ENCODE results near the gene TMEM127.
"Not testable (repeated sequence)": the region's sequence is repeated elsewhere in the genome, so short reads cannot be mapped to it uniquely, and the experiment has no call there.

Gene TMEM127

GRCh38 chr2:96241900-96242611 is 23.7 kb downstream of the TMEM127 start:
- DNase-seq (ENCODE audit: low read depth in 1 of 2, low spot score in 1 of 2), result peak in 1 of 2 donors; percentile 40

- DNase-seq (ENCODE audit: low read depth in 1 of 2, low spot score in 1 of 2), result no peak
These were observed 24.6 kb downstream of the TMEM127 start for GRCh38 chr2:96241227-96241626.

- no peak for DNase-seq (ENCODE audit: low read depth in 1 of 2, low spot score in 1 of 2)
These were observed 25.3 kb downstream of the TMEM127 start for GRCh38 chr2:96240341-96241038.

GRCh38 chr2:96239745-96240264 is 26.0 kb downstream of the TMEM127 start:
- DNase-seq (ENCODE audit: low read depth in 1 of 2, low spot score in 1 of 2), result no peak

- DNase-seq (ENCODE audit: low read depth in 1 of 2, low spot score in 1 of 2), result no peak
These were observed 26.7 kb downstream of the TMEM127 start for GRCh38 chr2:96239091-96239490.

GRCh38 chr2:96238266-96238665 is 27.5 kb downstream of the TMEM127 start:
- DNase-seq (ENCODE audit: low read depth in 1 of 2, low spot score in 1 of 2), result no peak

GRCh38 chr2:96236882-96237281 is 28.9 kb downstream of the TMEM127 start:
- DNase-seq (ENCODE audit: low read depth in 1 of 2, low spot score in 1 of 2), result no peak

- no peak for DNase-seq (ENCODE audit: low read depth in 1 of 2, low spot score in 1 of 2)
These were observed 31.9 kb downstream of the TMEM127 start for GRCh38 chr2:96233880-96234316.

- DNase-seq (ENCODE audit: low read depth in 1 of 2, low spot score in 1 of 2), result no peak
These were observed 32.4 kb downstream of the TMEM127 start for GRCh38 chr2:96233436-96233835.

- DNase-seq (ENCODE audit: low read depth in 1 of 2, low spot score in 1 of 2), result no peak
These were observed 34.5 kb downstream of the TMEM127 start for GRCh38 chr2:96231316-96231715.

GRCh38 chr2:96225016-96225533 is 40.7 kb downstream of the TMEM127 start:
- DNase-seq (ENCODE audit: low read depth in 1 of 2, low spot score in 1 of 2), result no peak

GRCh38 chr2:96221106-96221505 is 44.7 kb downstream of the TMEM127 start:
- not testable (repeated sequence) for DNase-seq (ENCODE audit: low read depth in 1 of 2, low spot score in 1 of 2)

GRCh38 chr2:96219959-96220358 is 45.8 kb downstream of the TMEM127 start:
- DNase-seq (ENCODE audit: low read depth in 1 of 2, low spot score in 1 of 2), result not testable (repeated sequence)

- no peak for DNase-seq (ENCODE audit: low read depth in 1 of 2, low spot score in 1 of 2)
These were observed 47.2 kb downstream of the TMEM127 start for GRCh38 chr2:96218508-96219131.

GRCh38 chr2:96214554-96214953 is 51.2 kb downstream of the TMEM127 start:
- DNase-seq (ENCODE audit: low read depth in 1 of 2, low spot score in 1 of 2), result no peak

- no peak for DNase-seq (ENCODE audit: low read depth in 1 of 2, low spot score in 1 of 2)
These were observed 52.4 kb downstream of the TMEM127 start for GRCh38 chr2:96213379-96213778.

GRCh38 chr2:96212339-96212738 is 53.5 kb downstream of the TMEM127 start:
- no peak for DNase-seq (ENCODE audit: low read depth in 1 of 2, low spot score in 1 of 2)

GRCh38 chr2:96209729-96210085 is 56.1 kb downstream of the TMEM127 start:
- no peak for DNase-seq (ENCODE audit: low read depth in 1 of 2, low spot score in 1 of 2)

- no peak for DNase-seq (ENCODE audit: low read depth in 1 of 2, low spot score in 1 of 2)
These were observed 56.6 kb downstream of the TMEM127 start for GRCh38 chr2:96209011-96209728.

- peak; percentile 91 to 96 for DNase-seq (ENCODE audit: low read depth in 1 of 2, low spot score in 1 of 2)
These were observed 57.4 kb downstream of the TMEM127 start, which contains the start of gene STARD7 for GRCh38 chr2:96208143-96209010. Gene STARD7 (minus strand): TSS chr2:96208827. CDS start chr2:96208434, 393 bp downstream.

Measured in activated CD4-positive, alpha-beta T cell treated with anti-CD3 and anti-CD28 coated beads, Interleukin-2, amount 50 U/mL, for 24 hours (primary cell).